Thymus (tissue), 2 donors: ENCODE data around the gene DNAJC10. TPM values are rescaled to one million over a fixed set of nuclear protein-coding genes. Genes with fewer than 3 reads are reported as not detected.

Source experiments
- polyA plus RNA-seq: library from polyadenylated mRNA; stranded (reverse); fragments of 200-250 nt; gene quantifications from one replicate; pipeline ENCODE4 v1.2.3, GENCODE V29; 2013
- total RNA-seq: library from RNA; stranded (reverse); fragments of 120-200 nt; gene quantifications from one replicate; pipeline ENCODE4 v1.2.4, GENCODE V29; 2013
- donor health status: healthy.

The DNAJC10 gene
- total and polyA plus RNA-seq, 2 donors = 34.0 to 78.0 TPM

Other genes with a start within 250 kb of the DNAJC10 start
- gene FRZB, start 150.4 kb downstream of the DNAJC10 start, total RNA-seq = 2.5 TPM
- gene FRZB, start 150.4 kb downstream of the DNAJC10 start, polyA plus RNA-seq = 5.0 TPM